GM19452 (cell line): ENCODE measurements around the gene POMT2.
"Not testable (repeated sequence)": the region's sequence is repeated elsewhere in the genome, so short reads cannot be mapped to it uniquely, and the experiment has no call there.

Source experiments
- ATAC-seq: cut with Tn5 transposase; IDR thresholded peaks from one replicate; pipeline ENCODE4 v1.9.1; 2021; ENCODE audit not compliant: unreplicated experiment

POMT2 gene

DNA sequence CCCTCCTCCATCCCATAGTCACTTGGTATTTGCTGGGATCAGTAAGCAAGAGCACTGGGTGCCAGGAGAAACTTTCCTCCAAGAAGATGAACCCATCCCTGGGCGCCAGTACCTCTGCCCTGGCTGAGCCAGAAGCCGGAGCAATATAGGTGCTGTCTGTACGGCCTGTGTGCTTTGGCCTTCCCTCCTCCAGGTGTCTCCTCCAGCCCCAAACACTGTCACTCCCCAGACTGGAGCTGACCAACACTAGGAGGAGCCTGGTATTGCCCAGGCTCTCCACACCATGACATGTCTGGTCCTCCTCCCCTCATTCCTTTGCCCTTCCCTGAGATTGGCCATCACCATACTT is 5.0 kb upstream of the POMT2 start:
- no peak for ATAC-seq

DNA sequence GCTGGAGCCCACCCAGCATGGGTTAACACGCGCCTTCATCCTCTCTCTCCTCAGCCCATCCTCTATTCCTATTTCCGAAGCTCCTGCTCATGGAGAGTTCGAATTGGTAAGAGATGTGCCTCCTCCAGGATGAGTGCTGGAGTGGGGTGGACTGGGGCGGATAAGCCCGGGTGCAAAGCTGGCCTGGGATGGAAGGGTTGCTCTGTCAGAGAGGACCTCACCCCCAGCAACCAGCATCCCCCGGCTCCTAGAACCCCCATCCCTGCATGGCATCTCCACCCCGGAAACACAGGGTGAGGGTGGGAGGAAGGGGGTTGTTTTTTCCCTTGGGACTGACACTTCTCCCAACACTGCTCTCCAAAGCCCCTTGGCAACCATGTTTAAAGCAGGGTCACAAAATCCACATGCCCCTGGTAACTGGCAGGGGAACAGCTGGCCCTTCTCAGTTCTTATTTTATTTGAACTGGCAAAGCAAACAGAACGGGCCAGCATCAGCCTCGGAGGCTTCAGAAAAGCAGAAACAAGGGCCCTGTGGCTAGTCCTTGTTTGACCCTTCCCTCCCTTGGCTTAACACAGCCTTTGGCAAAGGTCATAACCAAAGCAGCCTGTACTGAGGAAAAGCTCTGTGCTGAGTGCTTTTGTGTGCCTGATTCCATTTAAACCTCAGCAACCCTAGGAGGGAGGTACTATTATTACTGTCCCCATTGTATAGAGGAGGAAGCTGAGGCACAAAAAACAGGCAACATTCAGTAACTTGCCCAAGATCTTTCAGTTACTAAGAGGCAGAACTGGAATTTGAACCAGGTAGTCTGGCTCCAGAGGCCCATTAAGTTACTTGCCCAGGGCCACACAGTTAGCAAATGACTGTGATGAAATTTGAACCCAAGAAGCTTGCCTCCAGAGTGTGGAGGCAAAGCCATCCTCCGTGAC is 4.4 kb upstream of the POMT2 start:
- no peak for ATAC-seq

- no peak for ATAC-seq
These were observed 3.6 kb upstream of the POMT2 start for GRCh38 chr14:77324289-77324688.

- no peak for ATAC-seq
These were observed 2.9 kb upstream of the POMT2 start for GRCh38 chr14:77323571-77323970.

DNA sequence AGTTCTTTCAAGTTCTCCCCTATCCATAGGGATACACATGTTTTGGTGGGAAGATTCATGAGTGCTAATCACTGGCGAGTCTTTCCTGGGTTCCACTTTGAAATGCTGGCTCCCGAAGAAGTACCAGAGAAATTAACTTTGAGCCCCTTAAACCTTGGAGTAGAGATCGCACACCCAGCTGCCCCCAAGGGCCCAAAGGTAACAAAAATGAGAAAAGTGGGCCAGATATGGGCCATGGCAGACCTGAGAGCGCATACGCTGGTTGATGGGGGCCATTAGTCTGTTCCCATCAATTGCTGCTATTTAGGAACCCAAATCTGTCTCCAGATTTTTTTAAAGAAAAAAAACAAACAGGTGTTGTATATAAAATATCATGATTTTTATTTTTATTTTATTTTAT is 2.3 kb upstream of the POMT2 start:
- no peak for ATAC-seq

GRCh38 chr14:77322250-77322902 is 1.7 kb upstream of the POMT2 start:
- ATAC-seq, result no peak

GRCh38 chr14:77319422-77319821 is 1.3 kb downstream of the POMT2 start:
- ATAC-seq, result no peak

DNA sequence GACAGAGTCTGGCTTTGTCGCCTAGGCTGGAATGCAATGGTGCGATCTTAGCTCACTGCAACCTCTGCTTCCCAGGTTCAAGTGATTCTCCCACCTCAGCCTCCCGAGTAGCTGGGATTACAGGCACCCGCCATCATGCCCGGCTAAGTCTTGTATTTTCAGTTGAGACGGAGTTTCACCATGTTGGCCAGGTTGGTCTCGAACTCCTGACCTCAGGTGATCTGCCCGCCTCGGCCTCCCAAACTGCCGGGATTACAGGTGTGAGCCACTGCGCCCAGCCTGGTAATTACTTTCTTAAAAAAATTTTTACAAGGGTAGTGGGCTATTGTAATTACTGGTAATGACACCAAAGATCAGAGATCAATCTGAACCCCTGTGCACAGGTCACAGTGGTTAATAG is 1.9 kb downstream of the POMT2 start:
- ATAC-seq, result not testable (repeated sequence)

DNA sequence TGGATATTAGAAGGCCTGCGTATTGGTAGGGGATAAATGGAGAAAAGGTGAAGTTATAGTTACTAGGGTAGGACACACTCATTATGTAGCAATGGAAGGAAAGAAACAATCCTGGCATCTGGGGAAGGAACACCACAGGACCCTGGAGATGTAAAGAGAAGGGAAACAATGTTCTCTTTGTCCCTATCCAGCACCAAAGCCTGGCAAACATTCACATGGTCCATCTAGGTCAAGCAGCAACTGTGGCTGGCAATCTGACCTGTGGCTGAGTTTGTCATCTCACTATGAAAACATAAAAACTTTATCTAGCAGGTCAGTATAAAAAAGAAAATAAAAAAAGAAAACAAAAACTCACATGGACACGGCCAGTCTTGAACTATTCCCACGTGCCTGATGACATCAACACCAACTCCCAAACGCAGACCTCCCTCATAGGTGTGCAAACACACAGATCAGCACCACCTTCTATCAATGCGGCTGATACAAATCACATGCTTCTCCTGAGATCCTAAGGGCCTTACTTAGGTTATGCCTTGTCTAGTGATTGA is 2.6 kb downstream of the POMT2 start:
- ATAC-seq, result no peak

DNA sequence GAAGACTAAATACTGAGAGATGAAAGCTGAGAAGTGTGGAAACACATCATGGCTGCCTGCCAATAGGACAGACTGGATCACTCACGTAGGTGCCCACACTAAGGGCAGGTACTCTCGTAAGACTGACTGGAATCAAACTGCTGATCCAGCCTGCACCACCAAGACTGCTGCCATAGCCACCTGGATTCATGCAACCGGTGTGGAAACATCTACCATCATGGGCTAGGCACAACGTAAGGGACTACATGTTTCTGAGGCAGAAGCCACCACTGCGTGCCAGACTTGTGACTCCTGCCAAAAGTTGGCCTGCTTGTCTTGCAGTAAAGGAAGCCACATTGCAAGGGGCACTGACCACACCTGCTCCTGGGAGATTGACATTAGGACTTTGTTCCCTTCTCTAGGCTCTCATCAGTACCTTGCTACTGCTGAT is 3.8 kb downstream of the POMT2 start:
- no peak for ATAC-seq

GRCh38 chr14:77316195-77316505 is 4.5 kb downstream of the POMT2 start:
- ATAC-seq, result no peak

- ATAC-seq, result no peak
These were observed 5.9 kb downstream of the POMT2 start for GRCh38 chr14:77314539-77315457.

DNA sequence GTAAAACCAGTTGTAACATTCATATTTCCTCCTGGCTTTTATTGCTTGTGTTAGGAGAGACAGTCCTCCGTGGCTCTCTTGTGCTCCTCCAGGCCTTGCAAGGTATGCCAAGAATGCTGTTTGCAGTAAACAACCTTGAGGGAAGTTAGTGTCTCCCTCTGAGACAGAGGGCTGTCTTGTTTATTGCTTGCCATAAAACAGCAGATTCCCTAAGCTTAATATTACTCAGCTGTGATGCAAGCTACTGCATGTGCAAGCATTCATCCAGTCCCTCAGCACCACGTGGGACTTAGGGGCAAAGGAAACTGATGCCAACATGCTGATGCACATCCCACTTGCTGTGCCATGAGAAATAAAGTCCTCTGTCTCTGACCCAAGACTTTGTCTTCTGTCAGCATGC is 6.6 kb downstream of the POMT2 start:
- no peak for ATAC-seq

GRCh38 chr14:77313371-77313770 is 7.3 kb downstream of the POMT2 start:
- no peak for ATAC-seq

DNA sequence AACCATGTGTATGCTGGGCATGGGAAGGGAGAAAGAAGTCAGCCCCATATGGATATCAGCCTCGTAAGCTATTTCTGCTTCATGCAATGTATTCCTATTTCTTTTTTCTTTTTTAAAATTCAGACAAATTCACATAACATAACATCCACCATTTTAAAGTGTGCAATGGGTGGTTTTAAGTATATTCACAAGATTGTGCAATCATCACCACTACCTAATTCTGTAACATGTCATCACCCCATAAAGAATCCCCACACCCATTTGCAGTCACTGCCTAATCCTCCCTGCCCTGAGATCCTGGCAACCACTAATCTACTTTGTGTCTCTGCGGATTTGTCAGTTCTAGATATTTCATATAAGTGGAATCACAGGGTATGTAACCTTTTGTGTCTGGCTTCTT is 9.5 kb downstream of the POMT2 start:
- no peak for ATAC-seq

DNA sequence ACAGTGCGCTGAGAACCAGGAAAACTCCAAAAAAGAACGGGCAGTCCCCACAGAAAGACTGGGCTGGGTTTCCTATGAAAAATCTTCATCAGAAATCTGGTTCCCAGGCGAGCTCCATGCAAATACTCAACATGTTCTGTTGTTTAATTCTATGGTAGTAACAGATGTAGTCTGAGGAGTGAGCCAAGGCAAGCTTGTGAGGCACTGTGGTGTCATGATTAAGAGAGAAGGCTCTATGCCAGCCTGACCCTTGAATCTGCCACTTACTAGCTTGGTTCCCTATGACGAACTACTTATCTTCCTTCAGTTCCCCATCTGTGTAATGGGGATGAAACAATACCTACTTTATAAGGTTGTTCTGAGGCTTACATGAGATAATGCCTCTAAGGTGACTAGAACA is 10.7 kb downstream of the POMT2 start:
- no peak for ATAC-seq

DNA sequence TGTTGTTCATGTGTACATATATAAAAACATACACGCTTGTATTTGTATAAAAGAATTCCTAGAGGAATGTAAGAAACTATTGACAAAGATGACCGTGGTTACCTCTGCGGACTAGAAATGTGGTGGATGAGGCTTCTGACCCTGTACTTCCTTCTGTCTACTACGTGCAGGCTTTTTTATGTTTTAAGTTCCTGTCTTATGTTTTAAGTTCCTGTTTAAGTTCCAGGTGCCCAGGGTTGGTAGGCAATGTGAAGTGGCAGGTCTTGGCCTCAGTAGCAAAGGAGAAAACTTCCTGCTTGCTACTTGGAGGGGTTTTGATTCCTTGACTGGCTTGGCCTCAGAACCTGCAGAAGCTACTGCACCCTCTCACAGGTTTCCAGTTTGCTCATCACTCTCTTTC is 11.6 kb downstream of the POMT2 start:
- no peak for ATAC-seq

DNA sequence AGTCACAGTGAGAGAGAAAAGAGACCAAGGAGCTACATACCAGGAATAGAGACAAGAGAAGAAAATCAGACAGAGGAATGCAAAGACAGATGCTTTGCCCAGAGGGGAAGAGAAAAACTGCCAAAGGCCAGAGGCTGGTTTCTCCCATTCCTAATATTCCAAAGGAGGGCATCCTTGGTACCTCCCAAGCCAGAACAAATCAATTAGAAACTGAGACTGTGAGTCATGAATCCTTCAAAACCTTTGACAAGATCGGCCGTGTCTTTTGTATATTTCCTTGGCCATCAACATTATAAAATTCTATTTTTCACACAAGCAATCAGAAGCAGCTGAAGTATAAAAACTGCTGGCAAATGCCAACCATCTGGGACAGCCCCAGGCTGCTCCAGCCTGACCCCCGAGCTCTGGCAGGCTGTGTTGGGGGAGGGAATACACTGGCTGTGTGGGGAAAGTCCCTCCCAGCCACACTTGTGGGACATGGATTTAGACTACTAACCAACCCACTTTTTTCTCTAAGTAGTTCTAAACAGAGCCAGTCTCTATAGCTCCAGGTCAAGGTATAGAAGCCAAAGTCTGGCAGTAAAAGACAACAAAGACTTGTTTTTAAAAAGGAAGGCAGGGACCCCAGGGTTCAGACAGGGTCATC is 13.7 kb downstream of the POMT2 start:
- no peak for ATAC-seq

DNA sequence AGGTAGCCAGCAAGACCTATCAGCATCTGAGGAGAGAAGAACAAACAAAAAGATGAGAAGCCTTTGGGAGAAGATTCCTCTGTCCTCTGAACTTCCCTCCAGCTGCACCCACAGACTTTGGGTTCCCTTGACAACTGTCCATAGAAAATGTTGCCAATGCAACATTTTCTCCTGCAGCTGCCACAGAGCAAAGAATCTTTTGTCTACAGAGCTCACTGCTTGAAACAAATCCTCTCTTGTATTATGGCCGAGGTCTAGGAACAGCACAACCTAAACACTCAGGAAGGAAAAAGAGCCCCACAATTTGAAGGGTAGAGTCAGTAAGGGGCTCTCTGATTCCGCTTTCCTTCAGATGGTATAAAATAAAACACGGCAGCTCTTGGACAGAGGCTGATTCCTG is 14.3 kb downstream of the POMT2 start:
- ATAC-seq, result no peak

GRCh38 chr14:77305696-77306095 is 15.0 kb downstream of the POMT2 start:
- ATAC-seq, result no peak
